ENCODE data around the gene UGT1A6.
"Not testable (repeated sequence)": the region's sequence is repeated elsewhere in the genome, so short reads cannot be mapped to it uniquely, and the experiment has no call there.

Gene UGT1A6

DNA sequence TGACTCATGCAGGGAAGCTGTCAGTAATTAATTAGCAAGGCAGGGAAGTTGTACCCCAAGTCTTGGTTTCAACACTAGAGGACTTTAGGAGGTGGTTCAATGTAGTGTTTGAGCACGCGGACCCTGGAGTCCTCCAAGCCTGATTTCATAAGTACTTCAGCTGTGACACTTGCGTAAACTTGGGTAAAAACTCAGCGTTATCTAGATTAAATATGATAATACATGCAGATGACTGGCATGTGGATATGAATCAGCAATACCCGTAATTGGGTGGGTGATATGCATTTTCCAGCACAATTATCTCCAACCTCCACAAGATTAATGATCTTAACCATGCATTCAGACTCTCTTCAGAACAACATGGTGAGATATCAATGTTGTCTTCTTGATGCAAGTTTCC is 5.8 kb upstream of the UGT1A6 start:
- no peak for DNase-seq (ENCODE audit: low read depth in 2 of 2)

DNA sequence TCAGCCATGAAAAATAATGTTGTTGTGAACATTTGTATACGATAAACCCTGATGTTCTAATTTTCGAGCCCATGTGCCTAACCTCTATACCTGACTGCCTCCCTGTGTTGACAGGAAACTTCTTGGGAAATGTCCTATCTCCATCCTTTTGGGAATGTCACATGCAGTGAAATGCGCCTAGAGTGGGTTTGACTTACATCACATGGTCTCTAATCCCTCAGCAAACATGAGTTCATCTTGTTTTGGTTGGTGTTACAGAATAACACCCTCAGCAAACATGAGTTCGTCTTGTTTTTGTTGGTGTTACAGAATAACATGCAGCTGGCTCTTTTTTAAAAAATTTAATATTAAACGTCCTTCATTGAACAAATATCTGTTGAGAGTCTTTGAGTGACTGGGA is 4.3 kb upstream of the UGT1A6 start:
- DNase-seq (ENCODE audit: low read depth in 2 of 2) = no peak

DNA sequence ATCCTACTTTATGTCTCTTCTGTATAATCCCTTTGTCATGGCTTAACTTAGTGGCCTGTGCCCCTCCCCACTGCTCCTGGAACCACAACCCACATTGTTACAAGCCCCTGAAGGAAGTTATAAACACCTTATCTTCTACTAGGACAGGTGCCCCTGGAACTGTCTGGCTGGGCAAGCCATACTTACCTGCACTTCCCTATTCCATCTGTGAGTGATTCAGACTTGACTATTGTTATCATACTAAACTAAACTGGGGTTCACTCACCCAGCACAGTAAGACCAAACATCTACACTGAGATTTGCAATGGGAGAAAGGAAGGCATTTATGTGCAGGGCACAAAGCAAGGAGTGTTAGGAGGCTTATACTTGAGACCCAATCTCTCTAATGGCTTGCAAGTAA is 3.7 kb upstream of the UGT1A6 start:
- DNase-seq (ENCODE audit: low read depth in 2 of 2) = no peak

DNA sequence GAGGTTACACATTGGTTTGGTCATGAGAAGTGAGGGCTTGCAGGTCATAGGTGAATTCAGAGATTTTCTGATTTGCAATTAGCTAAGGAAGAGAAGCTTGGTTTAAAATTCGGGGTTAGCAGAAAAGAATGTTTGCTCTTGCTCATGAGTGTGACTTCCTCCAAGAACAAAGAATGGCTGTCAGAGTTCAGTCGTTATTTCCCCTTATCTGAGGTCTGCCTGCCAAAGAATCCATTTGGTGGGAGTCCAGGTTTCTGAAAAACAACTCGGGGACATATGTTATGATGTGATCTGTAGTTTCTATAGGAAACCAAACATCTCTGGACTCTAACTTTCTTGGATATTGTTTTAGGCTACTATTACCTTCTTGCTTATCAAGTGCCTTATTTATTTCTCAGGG is 3.2 kb upstream of the UGT1A6 start:
- no peak for DNase-seq (ENCODE audit: low read depth in 2 of 2)

DNA sequence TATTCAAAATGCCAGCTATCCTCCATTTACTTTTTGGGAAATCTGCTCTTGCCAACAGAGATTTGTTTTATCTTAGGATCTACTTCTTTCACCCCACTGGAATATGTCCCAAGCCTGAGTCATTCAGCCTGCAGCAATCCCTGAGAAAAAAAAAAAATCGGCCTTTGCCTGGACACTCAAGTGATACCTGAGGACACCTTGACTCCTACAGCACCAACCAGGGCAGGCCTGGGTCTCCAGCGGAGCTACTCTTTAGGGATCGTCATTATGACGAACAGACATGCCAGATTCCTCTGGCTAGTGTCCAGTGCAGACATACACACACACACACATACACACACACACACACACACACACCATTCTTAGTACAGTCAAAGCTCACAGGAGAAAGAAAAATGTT is 2.2 kb upstream of the UGT1A6 start:
- no peak for DNase-seq (ENCODE audit: low read depth in 2 of 2)

DNA sequence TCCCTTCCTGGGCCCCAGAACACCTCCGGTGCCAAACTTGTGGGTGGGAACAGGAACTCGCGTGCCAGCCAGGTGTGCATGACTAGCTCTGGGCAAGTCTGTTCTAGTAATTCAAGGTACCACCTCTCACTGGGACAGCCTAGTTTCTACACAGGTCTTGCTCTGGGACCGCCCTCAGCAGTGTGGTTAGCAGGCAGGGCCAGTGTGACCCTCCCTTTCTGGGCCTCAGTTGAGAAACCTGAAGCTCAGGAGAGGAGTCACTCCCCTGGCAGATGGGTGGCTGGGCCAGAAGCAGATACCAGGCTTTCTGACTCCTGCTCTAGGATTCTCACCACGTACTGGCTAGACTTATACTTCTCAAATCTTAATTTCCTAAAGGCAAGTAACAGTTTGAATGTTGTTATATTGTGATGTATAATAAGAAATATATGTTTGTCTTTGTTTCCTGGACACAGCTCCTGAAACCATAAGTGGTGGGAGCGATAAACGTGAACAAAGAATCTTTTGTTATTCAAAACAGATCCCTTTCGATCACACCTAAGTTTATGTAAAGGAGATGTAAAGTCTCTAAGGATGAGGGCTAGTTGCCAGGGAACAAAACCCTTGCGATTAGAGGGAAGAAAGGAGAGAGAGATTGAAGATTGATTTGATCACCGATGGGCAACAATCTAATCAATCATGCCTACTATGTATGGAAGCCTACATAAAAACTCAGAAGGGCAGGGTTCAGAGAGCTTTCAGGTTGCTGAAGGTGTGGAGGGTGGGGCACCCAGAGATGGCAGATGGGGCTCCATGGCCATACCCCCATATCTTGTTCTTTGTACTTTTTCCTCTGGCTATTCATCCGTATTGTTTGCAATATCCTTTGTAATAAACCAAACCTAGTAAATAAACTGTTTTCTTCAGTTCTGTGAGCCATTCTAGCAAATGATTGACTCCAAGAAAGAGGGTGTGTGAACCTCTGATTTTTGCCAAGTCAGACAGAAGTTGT is 952 bp upstream of the UGT1A6 start:
- no peak for DNase-seq (ENCODE audit: low read depth in 2 of 2)

DNA sequence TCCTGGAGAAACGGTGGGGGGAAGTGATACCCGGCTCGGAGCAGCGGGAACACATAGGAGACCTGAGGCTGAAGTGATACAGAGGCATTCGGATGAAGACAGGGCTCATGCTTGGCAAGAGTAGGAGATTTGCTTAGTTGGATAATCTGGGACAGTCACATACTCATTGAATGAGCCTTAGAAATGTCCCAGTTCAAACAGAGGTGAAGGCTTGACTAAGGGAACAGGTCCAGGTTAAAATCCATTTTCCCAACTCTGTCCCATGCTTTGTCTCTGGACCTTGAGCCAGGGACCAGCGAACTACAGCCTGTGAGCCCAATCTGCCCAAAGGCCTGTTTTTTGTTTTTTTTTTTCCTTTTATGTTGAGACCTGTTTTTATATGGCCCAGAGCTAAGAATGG is 1.3 kb downstream of the UGT1A6 start:
- no peak for DNase-seq (ENCODE audit: low read depth in 2 of 2)

DNA sequence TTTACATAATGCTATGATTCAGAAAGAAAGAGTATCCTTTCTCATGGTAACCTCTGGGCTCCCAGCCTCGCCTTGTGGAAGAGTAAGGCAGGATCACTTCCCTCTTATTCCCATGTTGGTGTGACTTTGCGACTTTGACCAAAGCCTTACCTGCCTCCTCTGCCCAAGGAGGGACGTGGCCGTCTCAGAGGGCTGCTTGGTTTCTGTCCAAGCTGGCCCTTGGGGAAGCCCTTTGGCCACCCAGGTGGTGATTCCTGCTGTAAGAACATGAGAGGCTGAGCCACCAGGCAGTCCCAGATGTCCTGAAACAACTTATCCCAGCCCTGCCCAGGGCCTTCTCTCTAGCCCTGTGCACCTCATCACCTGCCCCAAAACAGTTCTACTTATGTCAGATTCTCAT is 6.0 kb downstream of the UGT1A6 start:
- no peak for DNase-seq (ENCODE audit: low read depth in 2 of 2)

DNA sequence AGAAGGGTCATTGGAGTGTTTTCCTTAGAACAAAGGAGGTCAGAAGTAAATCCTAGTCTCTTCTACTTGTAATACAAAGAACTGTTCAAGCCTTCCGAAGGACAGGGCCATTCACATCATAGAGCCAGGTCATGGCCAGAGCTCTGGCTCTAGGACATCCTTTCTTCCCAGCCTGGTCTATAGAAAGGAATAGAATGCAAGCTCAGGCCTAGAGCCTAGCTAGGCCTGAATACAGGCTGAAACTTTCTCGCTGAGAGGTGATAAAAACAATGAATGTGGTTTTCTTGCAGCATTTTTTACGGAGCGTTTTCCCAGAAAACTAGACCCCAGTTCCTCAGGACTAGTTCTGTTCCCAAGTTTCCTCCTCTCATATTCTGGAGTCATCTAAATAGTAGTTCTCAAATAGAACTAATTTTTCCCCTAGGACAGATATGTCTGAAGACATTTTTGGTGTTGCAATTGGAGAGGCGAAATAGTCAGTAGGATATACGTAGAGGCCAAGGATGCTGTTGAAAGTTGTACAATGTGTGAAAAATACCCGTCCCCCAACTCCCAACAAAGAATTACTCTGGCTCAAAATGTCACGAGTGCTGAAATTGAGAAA is 6.8 kb downstream of the UGT1A6 start:
- DNase-seq (ENCODE audit: low read depth in 2 of 2) = no peak

DNA sequence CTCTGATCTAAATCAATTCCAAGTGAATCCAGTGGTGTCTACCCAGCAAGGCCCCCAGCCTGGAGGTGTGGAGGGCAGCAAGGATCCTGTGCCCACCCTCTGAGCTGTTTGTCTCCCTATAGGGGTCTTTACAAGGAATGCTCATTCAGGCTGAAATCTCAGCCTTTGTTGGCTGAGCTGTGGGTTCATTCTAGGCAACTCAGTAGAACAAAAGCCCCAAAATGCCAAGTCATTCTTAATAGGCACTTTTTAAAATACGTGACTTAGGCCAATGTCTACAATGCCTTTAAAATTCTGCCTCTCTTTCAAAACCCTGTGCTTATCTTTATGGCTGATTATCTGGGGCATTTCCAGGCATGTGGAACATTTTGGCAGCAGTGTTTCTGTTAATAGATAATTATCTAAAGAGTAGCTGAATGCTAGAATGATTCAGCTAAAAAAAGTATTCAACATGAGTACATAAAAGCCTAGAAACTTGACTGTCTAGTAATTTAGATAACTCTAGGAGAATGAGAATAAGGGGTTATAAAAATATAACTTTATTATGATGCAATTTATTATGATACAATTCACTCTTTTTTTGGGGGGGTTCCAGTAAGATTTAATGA is 7.4 kb downstream of the UGT1A6 start:
- no peak for DNase-seq (ENCODE audit: low read depth in 2 of 2)

DNA sequence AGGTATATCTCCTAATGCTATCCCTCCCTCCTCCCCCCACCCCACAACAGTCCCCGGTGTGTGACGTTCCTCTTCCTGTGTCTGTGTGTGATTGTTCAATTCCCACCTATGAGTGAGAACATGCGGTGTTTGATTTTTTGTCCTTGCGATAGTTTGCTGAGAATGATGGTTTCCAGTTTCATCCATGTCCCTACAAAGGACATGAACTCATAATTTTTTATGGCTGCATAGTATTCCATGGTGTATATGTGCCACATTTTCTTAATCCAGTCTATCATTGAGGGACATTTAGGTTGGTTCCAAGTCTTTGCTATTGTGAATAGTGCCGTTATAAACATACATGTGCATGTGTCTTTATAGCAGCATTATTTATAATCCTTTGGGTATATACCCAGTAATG is 8.2 kb downstream of the UGT1A6 start:
- DNase-seq (ENCODE audit: low read depth in 2 of 2) = not testable (repeated sequence)

DNA sequence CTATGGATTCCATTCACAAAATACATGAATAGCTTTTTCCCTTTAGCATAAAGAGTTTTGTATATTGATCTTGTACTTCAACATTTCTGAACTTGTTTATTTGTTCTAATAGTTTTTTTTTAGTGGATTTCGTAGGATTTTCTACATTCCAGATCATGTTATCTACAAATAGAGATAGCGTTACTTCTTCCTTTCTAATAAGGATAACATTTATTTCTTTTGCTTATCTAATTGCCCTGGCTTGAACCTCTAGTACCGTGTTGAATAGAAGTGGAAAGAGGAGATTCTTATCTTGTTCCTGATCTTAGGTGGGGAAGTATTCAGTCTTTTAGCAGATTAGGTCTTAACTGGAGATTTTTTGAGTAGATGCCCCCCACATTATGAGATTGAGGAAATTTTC is 9.5 kb downstream of the UGT1A6 start:
- DNase-seq (ENCODE audit: low read depth in 2 of 2) = no peak

DNA sequence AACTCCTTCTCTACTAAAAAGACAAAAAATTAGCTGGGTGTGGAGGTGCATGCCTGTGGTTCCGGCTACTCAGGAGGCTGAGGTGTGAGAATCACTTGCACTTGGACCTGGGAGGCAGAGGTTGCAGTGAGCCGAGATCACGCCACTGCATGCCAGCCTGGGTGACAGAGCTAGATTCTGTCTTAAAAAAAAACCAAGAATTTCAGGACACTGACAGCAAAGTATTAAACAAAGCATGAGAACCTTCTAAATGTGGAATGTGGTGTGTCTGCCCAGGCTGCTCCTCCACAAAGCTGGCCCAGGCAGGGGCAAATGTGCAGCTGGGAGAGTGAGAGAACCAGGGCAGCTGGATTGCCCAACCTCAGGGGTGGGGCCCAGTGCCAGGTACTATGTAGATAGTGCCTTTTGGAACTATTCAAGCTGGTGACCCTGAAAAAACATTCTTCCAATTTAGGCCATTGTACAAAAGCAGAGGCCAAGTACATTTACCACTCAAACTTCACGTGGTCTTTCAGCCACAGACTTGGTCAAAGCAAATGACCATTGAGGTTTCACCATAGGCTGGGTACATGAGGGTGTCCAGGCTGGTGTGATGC is 13.3 kb downstream of the UGT1A6 start:
- DNase-seq (ENCODE audit: low read depth in 2 of 2) = no peak

DNA sequence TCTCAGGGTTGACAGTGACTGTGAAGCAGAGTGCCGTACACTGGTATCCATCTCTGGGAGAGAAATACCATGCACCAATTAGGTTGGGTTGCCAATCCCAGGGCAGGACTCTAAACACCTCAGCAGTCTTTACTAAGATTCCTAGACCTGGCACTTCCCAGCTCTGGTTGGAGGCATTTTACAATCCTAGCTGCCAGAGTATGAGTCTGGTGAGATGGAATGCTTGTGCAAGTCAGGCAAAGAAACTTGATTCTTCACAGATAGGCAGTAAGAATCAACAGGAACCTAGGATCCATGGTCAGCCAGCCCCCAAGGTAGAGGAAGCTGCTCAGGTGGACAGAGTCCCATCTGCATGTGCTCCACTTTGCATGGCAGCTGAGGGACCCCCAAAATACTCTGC is 14.0 kb downstream of the UGT1A6 start:
- no peak for DNase-seq (ENCODE audit: low read depth in 2 of 2)

DNA sequence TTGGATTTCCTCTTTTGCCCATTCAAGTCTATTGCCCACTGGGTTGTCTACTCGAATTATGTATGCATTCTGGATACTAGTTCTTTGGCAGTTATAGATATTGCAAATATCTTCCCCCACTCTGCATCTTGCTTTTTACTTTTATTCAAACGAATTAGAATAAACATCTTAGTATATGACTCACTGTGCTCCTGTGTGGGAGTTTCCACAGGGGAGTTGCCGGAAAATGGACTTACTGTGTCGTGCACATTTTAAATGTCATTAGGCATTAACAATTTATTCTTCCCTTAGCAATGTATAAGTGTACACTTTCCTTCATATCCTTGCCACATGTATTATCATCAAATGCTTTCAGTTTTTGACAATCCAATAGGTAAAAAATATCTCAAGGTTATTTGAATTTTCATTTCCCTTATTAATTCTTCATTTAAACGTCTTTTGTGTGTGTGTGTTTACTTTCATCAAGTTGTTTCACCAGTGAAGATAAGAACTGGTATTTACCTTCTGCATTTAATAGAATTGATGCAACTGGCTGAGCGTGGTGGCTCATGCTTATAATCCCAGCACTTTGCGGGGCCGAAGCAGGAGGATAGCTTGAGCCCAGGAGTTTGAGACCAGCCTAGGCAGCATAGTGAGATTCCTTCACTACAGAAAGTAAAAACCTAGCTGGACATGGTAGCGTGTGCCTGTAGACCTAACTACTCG is 15.4 kb downstream of the UGT1A6 start:
- DNase-seq (ENCODE audit: low read depth in 2 of 2) = no peak

DNA sequence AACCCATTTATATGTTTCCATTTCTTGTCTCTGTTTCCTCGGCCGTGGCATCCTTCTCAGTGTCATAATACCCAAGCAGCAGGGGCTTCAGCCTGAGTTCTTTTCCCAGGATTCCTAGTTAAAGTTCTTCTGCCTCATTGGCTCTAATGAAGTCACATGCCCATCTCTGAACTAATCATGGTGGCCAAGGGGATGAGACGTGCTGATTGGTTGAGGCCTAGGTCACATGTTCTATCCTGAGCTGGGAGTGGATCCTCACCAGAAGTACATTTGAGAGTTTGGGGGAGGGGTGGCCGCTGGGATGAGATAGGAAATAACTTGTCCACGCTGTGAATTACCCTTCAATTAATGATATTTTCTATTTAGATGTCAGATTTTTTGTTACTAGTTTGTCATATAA is 16.3 kb downstream of the UGT1A6 start:
- DNase-seq (ENCODE audit: low read depth in 2 of 2) = no peak

DNA sequence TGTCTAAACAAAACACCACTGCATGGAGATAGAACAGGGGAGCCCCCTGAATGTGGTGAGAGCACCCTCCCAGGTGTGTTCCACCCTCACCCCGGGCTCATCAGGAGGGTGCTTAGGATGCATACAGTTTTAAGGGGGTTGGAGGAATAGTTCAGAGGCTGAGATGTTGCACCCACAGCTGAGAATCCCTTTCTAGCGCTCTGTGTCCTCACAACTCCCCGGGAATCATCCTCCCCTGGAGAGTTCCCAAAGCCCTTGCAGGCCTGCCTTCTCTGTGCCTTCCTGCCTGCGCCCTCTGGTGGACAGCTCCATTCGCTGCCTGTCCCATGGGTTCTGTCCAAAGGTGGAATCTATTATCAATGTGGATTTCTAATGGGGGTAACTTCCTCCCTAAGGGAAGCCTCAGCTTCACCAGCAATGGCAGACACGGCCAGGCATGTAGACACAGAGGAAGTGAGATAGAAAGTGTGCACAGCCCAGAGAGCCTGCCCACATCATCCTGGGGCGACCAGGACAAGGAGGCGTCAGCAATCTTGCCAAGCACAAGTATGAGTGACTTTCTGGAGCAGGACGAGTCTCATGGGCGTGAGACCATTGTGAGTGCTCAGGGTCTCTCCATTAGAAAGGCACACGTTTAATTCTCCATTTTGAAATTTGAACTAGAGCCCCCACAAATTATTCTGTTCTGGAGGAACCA is 18.8 kb downstream of the UGT1A6 start:
- DNase-seq (ENCODE audit: low read depth in 2 of 2) = peak; percentile 36 to 72

DNA sequence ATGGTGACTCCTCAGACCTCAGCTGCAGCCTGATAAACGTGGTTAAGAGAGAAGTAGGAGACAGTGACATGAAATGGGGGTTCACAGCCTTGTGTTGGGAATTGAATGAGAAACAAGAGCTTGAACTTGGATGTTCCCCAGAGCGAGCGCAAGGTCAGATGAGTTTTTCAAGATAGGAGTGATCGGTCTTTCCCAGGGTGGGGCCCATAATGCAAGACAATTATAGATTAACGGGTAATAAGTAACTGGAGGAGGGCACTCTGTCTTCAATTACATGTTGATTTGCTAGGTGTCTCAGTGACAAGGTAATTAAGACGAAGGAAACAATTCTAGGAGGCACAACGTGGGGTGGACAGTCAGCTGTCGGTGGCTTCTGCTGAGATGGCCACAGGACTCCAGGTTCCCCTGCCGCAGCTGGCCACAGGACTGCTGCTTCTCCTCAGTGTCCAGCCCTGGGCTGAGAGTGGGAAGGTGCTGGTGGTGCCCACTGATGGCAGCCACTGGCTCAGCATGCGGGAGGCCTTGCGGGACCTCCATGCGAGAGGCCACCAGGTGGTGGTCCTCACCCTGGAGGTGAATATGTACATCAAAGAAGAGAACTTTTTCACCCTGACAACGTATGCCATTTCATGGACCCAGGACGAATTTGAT is 20.0 kb downstream of the UGT1A6 start, which contains the start of gene UGT1A5:
Gene UGT1A5 (plus strand): TSS at position 297 of the 651 bp plus-strand sequence. CDS start 85 bp downstream, at position 382.
- DNase-seq (ENCODE audit: low read depth in 2 of 2) = no peak

DNA sequence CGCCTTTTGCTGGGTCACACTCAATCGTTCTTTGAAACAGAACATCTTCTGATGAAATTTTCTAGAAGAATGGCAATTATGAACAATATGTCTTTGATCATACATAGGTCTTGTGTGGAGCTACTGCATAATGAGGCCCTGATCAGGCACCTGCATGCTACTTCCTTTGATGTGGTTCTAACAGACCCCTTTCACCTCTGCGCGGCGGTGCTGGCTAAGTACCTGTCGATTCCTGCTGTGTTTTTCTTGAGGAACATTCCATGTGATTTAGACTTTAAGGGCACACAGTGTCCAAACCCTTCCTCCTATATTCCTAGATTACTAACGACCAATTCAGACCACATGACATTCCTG is 20.5 kb downstream of the UGT1A6 start:
- DNase-seq (ENCODE audit: low read depth in 2 of 2) = no peak

DNA sequence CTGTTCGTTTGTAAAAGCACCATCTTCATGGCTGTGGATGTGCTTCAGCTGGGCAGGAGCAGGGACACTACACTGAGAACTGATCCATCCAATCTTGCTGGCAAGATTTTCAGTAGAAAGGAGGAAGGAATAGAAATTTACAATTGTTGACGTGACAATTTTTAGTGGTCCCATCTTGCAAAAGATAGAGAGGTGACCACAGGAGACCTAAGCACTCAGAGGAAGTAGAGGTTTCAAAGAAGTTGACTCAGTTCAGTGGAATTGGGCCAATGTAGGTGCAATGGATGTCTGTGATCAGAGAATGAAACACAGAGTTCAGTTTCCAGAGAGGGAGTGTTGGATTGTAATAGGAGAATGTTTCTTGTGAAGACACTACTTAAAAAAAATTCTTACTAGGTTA is 21.4 kb downstream of the UGT1A6 start:
- DNase-seq (ENCODE audit: low read depth in 2 of 2) = no peak

DNA sequence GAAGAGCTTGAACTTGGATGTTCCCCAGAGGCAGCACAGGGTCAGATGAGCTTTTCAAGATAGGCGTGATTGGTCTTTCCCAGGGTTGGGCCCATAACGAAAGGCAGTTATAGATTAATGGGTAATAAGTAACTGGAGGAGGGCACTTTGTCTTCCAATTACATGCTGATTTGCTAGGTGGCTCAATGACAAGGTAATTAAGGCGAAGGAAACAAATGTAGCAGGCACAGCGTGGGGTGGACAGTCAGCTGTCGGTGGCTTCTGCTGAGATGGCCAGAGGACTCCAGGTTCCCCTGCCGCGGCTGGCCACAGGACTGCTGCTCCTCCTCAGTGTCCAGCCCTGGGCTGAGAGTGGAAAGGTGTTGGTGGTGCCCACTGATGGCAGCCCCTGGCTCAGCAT is 25.9 kb downstream of the UGT1A6 start, which contains the start of gene UGT1A4:
Gene UGT1A4 (plus strand): TSS at position 185 of the 400 bp plus-strand sequence. CDS start 85 bp downstream, at position 270.
- no peak for DNase-seq (ENCODE audit: low read depth in 2 of 2)
